Body of pancreas (tissue), 4 donors: ENCODE data around the gene DNAH2. TPM values are rescaled to one million over a fixed set of nuclear protein-coding genes. Genes with fewer than 3 reads are reported as not detected.
A peak's percentile ranks its signal among the peaks of the same experiment; 100 is the strongest.

Source experiments
- ATAC-seq: fragments of 150-250 bp; one replicate; pipeline ENCODE4 v1.9.1; 2016
- DNase-seq, 4 donors: peaks; one replicate each; pipeline ENCODE4 v3.0.0-alpha.2; 2019
- H3K27ac ChIP-seq, 4 donors: fragments of 200-600 bp; sonication (generic); 1 replicate in 3 of 4; 2 replicates in 1 of 4; pipeline versions ENCODE4 v1.5.1 to v1.6.1; 2016 to 2019; ENCODE audit warnings: mild to moderate bottlenecking in 1 of 4, mixed read lengths in 1 of 4, moderate library complexity in 1 of 4
- H3K27me3 ChIP-seq, 2 donors: fragments of 200-600 bp; sonication (generic); one replicate each; pipeline ENCODE4 v1.6.0; 2016; ENCODE audit warnings: mild to moderate bottlenecking in 1 of 2
- H3K36me3 ChIP-seq, 2 donors: fragments of 200-600 bp; sonication (generic); replicated peaks in 1 of 2; 2 replicates each; pipeline ENCODE4 v1.5.1; 2016; ENCODE audit warnings: low read depth in 2 of 2; ENCODE audit not compliant: insufficient read depth in 1 of 2
- H3K4me1 ChIP-seq: fragments of 200-600 bp; sonication (generic); one replicate; pipeline ENCODE4 v1.6.0; 2016
- H3K4me3 ChIP-seq, 2 donors: fragments of 200-600 bp; sonication (generic); 1 replicate in 1 of 2; 2 replicates in 1 of 2; pipeline ENCODE4 v1.5.1; 2016 to 2019
- H3K9me3 ChIP-seq, 3 donors: fragments of 200-600 bp; sonication (generic); 1 replicate in 2 of 3; 2 replicates in 1 of 3; pipeline ENCODE4 v1.5.1; 2016
- CTCF ChIP-seq, 7 experiments: fragments of 450-650 bp in 4 of 7; fragments of 200-600 bp in 3 of 7; sonication (generic) in 3 of 7; IDR thresholded peaks; one replicate each; pipeline ENCODE4 v1.5.1; 2016 to 2019; ENCODE audit warnings: antibody characterized with exemption in 7 of 7
- POLR2A ChIP-seq, 3 donors: fragments of 450-650 bp; IDR thresholded peaks; one replicate each; pipeline ENCODE4 v1.6.1; 2016; ENCODE audit warnings: antibody characterized with exemption in 3 of 3, mild to moderate bottlenecking in 2 of 3
- WGBS, 2 donors: methylation state at CpG; one replicate each; pipeline ENCODE4 v1.1.5; 2017; 5-methylcytosine and 5-hydroxymethylcytosine counted together
- intact Hi-C: fragments of 100-400 bp; cut with DNase I; formaldehyde crosslinking; loops from one replicate; pipeline ENCODE4 v1.15.1; 2023
- total RNA-seq, 2 donors: library from RNA; depleted of rRNA; stranded (reverse); fragments of >200 nt; gene quantifications; one replicate each; pipeline ENCODE4 v1.1.0, GENCODE V29; 2016

The DNAH2 gene
- total RNA-seq, 2 donors from 2014 or later = 0.26 to 0.66 TPM

- DNase-seq = no peak
- TF ChIP-seq POLR2A (IDR thresholded peaks at IDR 0.05) = no peak
- TF ChIP-seq CTCF (IDR thresholded peaks at IDR 0.05) = no peak
- intact Hi-C loops = loop anchor here (5.0 kb wide), 1 partner anchor 107 kb away; no protein-coding TSS in a partner anchor
- Histone ChIP-seq H3K9me3 (no peaks in the 10 kb centered on the region), H3K4me1 (peaks cover 26% of the 10 kb centered on the region), H3K4me3 (no peak overlapping the region), H3K27ac (no peak overlapping the region), H3K36me3 (peaks cover 0 to 16% of the 10 kb centered on the region in 2 donors), H3K27me3 (no peaks in the 10 kb centered on the region)
- 76 to 80% methylated on average over 25 to 35 of the region's 35 CpGs for WGBS, 2 donors
- no peak for ATAC-seq
Measured at GRCh38 chr17:7849130-7849750, 131.7 kb downstream of the DNAH2 start.

GRCh38 chr17:7849751-7850504 is 132.4 kb downstream of the DNAH2 start:
- intact Hi-C loops = loop anchor here (5.0 kb wide), 1 partner anchor 108 kb away; no protein-coding TSS in a partner anchor
- H3K9me3 ChIP-seq = no peaks in the 10 kb centered on the region
- no peak for ATAC-seq
- H3K27me3 ChIP-seq = no peaks in the 10 kb centered on the region
- no peak overlapping the region for H3K27ac ChIP-seq
- TF ChIP-seq POLR2A (IDR thresholded peaks at IDR 0.05) (no peak), CTCF (IDR thresholded peaks at IDR 0.05) (no peak)
- no peak overlapping the region for H3K4me3 ChIP-seq
- H3K36me3 ChIP-seq = peaks cover 0 to 16% of the 10 kb centered on the region in 2 donors
- H3K4me1 ChIP-seq = peaks cover 24% of the 10 kb centered on the region
- WGBS, 2 donors = 71 to 87% methylated on average over 7 to 12 of the region's 12 CpGs
- DNase-seq = no peak

GRCh38 chr17:7850701-7851437 is 133.3 kb downstream of the DNAH2 start:
- no peak for TF ChIP-seq CTCF (IDR thresholded peaks at IDR 0.05)
- no peak for TF ChIP-seq POLR2A (IDR thresholded peaks at IDR 0.05)
- intact Hi-C loops = no loop called here
- ATAC-seq (no peak), DNase-seq (peak in 1 of 4 donors; percentile 23)
- no peaks in the 10 kb centered on the region for H3K27me3 ChIP-seq
- 74 to 85% methylated on average over 9 to 17 of the region's 17 CpGs for WGBS, 2 donors
- peak overlapping the region in 2 of 4 donors; percentile 60 to 65 for H3K27ac ChIP-seq
- no peak overlapping the region for H3K4me3 ChIP-seq
- H3K9me3 ChIP-seq = no peaks in the 10 kb centered on the region
- peaks cover 24% of the 10 kb centered on the region for H3K4me1 ChIP-seq
- H3K36me3 ChIP-seq = peaks cover 0 to 15% of the 10 kb centered on the region in 2 donors

- H3K36me3 ChIP-seq = peaks cover 0 to 9% of the 10 kb centered on the region in 2 donors
Measured at GRCh38 chr17:7851438-7852261, 134.1 kb downstream of the DNAH2 start.

More at GRCh38 chr17:7851438-7852261, 134.1 kb downstream of the DNAH2 start:
- Histone ChIP-seq H3K27ac (peak overlapping the region in 2 of 4 donors; percentile 60 to 65), H3K4me1 (peaks cover 31% of the 10 kb centered on the region), H3K9me3 (no peaks in the 10 kb centered on the region), H3K27me3 (no peaks in the 10 kb centered on the region), H3K4me3 (no peak overlapping the region)
- WGBS, 2 donors = 10 to 17% methylated on average over 28 to 59 of the region's 60 CpGs
- peak; percentile 85 to 100 (median 99) for TF ChIP-seq CTCF (IDR thresholded peaks at IDR 0.05)
- TF ChIP-seq POLR2A (IDR thresholded peaks at IDR 0.05) = peak in 2 of 3 donors; percentile 27 to 48
- intact Hi-C loops = no loop called here
- peak; percentile 95 to 97 (median 96) for DNase-seq
- peak; percentile 94 for ATAC-seq
